ENCODE data around the gene PPARGC1A. TPM values are rescaled to one million over a fixed set of nuclear protein-coding genes. Genes with fewer than 3 reads are reported as not detected.

Gene PPARGC1A
- total RNA-seq, 1 experiment from 2014 or later: 1.9 TPM

- Mint-ChIP-seq H3K9me3 (peaks cover 15% of the 10 kb centered on the region), H3K4me3 (no peak overlapping the region), H3K4me1 (peaks cover 19% of the 10 kb centered on the region), H3K36me3 (peaks cover 13% of the 10 kb centered on the region), H3K27me3 (ENCODE audit: low read depth) (no peaks in the 10 kb centered on the region), H3K27ac (no peak overlapping the region)
- DNase-seq (ENCODE audit: low spot score): no peak
- no peak for ATAC-seq
- POLR2A ChIA-PET: no interaction called here
- TF ChIP-seq ELF4 (CRISPR knock-in tag; IDR thresholded peaks at IDR 0.05; ENCODE audit: low read depth): no peak
- no peak for TF ChIP-seq ZNF512 (CRISPR knock-in tag; IDR thresholded peaks at IDR 0.05; ENCODE audit: borderline replicate concordance)
- TF ChIP-seq ZNF532 (CRISPR knock-in tag; IDR thresholded peaks at IDR 0.05; ENCODE audit: borderline replicate concordance): no peak
- TF ChIP-seq RELA (CRISPR knock-in tag; IDR thresholded peaks at IDR 0.05; ENCODE audit: borderline replicate concordance): no peak
- TF ChIP-seq ZNF232 (CRISPR knock-in tag; IDR thresholded peaks at IDR 0.05): no peak
- no peak for TF ChIP-seq FOXJ3 (CRISPR knock-in tag; IDR thresholded peaks at IDR 0.05; ENCODE audit: borderline replicate concordance)
- no peak for TF ChIP-seq HMGXB4 (CRISPR knock-in tag; IDR thresholded peaks at IDR 0.05)
- no peak for TF ChIP-seq GRHL2 (CRISPR knock-in tag; IDR thresholded peaks at IDR 0.05; ENCODE audit: insufficient replicate concordance, severe bottlenecking)
- TF ChIP-seq ZNF219 (CRISPR knock-in tag; IDR thresholded peaks at IDR 0.05; ENCODE audit: borderline replicate concordance): no peak
- no peak for TF ChIP-seq ZNF121 (CRISPR knock-in tag; IDR thresholded peaks at IDR 0.05)
- no peak for TF ChIP-seq RORB (CRISPR knock-in tag; IDR thresholded peaks at IDR 0.05)
- TF ChIP-seq KAT7 (CRISPR knock-in tag; IDR thresholded peaks at IDR 0.05; ENCODE audit: borderline replicate concordance): no peak
- no peak for TF ChIP-seq HMGA2 (CRISPR knock-in tag; IDR thresholded peaks at IDR 0.05)
- no peak for TF ChIP-seq PRDM15 (CRISPR knock-in tag; IDR thresholded peaks at IDR 0.05)
- no peak for TF ChIP-seq ATF1 (CRISPR knock-in tag; IDR thresholded peaks at IDR 0.05)
- CTCF ChIA-PET: no interaction called here
These were observed 101.8 kb downstream of the PPARGC1A start for GRCh38 chr4:23788027-23788426.
